WTC11 (cell line): ENCODE results near the gene ABR.

ENCODE experiments used
- CBFB ChIP-seq: sonication (generic); formaldehyde crosslinking; IDR thresholded peaks from 2 replicates; pipeline ENCODE4 v1.8.1; 2022; ENCODE audit warnings: mild to moderate bottlenecking, low read depth, missing genetic modification reagents
- CTCF ChIP-seq: fragments of 200-600 bp; IDR thresholded peaks from 2 replicates; pipeline ENCODE4 v1.8.0; 2022; ENCODE audit warnings: antibody characterized with exemption
- E2F4 ChIP-seq: sonication (generic); formaldehyde crosslinking; IDR thresholded peaks from 2 replicates; pipeline ENCODE4 v1.8.1; 2022; ENCODE audit warnings: low read depth, mild to moderate bottlenecking, moderate library complexity, missing genetic modification reagents, borderline replicate concordance
- FOXJ3 ChIP-seq: sonication (generic); formaldehyde crosslinking; IDR thresholded peaks from 2 replicates; pipeline ENCODE4 v1.9.0; 2021; ENCODE audit warnings: missing genetic modification reagents, mild to moderate bottlenecking, borderline replicate concordance
- PRDM15 ChIP-seq: sonication (generic); formaldehyde crosslinking; IDR thresholded peaks from 2 replicates; pipeline ENCODE4 v1.8.0; 2022; ENCODE audit warnings: missing genetic modification reagents
- TCF7 ChIP-seq: sonication (generic); formaldehyde crosslinking; IDR thresholded peaks from 2 replicates; pipeline ENCODE4 v1.8.0; 2022; ENCODE audit warnings: mild to moderate bottlenecking, low read depth, missing genetic modification reagents, moderate library complexity
- ZNF512 ChIP-seq: sonication (generic); formaldehyde crosslinking; IDR thresholded peaks from 2 replicates; pipeline ENCODE4 v1.8.1; 2022; ENCODE audit warnings: missing genetic modification reagents, borderline replicate concordance

DNA sequence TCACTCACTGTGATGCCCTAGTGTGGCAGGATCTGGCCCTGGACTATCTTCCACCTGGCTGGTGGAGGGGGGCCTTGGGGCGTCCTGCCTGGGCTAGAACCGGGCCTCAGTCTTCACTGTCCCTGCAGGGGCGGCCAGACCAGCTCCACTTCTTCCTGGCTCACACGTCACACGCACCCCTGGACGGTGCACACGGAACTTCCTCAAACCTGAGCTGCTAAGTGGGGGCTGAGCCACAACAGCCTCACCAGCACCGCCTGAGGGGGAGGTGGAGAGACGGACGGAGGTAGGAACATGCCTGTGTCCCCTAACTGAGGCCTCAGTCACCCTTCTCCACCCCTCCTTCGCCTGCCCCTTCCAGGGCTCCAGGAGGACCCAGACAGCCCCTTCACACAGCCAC is 146.3 kb downstream of the ABR start:
- TF ChIP-seq CBFB (no peak), CTCF (no peak), TCF7 (CRISPR knock-in tag) (no peak), E2F4 (CRISPR knock-in tag) (no peak), FOXJ3 (CRISPR knock-in tag) (no peak), ZNF512 (CRISPR knock-in tag) (no peak), PRDM15 (CRISPR knock-in tag) (no peak)
